RPMI8226 (cell line): ENCODE data around the gene ROS1.

ENCODE experiments used
- DNase-seq: peaks from one replicate; pipeline ENCODE4 v3.0.0-alpha.2; 2015

Gene ROS1

DNA sequence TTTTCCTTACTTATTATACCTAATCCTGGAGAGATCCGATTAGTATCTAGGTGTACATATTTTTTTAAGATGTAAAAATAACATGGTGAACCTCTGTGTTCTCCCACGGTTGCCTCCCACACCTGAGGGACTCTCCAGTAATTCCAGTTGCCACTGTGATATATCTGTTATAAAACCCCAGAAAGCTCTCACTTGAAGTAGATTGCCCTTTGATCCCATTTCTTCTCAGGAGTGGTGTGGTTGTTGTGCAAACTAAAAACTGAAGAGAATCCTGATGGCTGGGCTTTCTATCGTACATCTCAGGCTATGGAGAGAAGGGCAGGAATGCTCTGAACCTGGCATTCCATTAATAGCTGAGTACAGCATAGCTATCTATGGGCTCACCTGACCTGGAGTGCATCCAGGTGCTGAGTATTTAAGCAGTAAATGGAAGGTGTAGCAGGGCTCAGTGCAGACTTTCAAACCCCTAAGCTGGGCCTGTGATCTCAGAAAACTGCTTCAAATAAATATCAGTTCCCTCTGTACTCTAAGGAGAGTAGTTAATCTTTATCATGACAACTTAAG lies 119.4 kb downstream of the ROS1 start:
- no peak for DNase-seq

DNA sequence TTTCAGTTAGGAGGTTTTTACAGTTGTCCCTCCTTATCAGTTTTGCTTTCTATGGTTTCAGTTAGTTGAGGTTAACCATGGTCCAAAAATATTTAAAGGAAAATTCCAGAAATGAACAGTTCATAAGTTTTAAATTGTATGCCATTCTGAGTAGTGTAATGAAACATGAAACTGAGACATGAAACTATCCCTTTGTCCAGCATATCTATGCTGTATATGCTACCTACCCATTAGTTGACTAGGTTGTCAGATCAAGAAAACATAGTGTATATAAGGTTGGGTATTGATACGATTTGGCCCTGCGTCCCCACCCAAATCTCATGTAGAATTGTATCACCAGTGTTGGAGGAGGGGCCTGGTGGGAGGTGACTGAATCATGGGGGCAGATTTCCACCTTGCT lies 121.3 kb downstream of the ROS1 start:
- DNase-seq: no peak

DNA sequence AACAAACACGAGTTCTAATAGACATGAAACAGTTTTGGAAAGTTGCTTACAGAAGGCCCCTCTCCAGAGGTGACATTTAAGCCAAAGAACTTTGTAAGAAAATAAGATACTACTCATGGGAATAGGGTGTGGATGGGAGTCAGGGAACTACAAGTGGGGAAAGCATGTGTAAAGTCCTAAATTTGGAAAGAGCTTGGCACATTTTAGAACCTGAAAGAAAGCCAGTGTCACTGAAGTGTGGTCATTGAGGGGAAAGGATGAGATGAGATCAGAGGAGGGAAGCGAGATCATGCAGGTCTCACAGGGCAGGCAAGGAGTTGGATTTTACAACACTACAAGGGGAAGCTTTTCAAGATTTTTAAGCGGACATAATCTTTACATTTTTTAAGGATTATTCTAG lies 122.4 kb downstream of the ROS1 start:
- DNase-seq: no peak

DNA sequence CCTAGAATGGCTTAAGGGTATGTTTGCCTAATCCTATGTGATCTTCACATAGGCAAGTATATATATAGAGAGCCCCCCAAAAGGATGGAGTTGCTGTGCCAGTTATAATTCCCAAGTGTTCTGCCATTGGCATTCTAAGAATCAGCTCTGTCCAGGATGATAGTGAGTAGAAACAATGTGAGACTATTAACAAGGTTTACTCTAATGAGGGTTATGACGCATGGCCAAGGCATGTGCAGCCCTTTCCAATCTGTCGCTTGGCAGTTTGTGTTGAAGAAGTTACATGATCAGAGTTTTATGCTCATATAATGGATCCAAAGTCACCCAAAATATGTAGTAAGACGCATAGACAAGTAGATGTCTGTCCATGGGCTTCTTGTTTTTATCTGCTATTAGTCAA lies 126.8 kb downstream of the ROS1 start:
- DNase-seq: no peak

DNA sequence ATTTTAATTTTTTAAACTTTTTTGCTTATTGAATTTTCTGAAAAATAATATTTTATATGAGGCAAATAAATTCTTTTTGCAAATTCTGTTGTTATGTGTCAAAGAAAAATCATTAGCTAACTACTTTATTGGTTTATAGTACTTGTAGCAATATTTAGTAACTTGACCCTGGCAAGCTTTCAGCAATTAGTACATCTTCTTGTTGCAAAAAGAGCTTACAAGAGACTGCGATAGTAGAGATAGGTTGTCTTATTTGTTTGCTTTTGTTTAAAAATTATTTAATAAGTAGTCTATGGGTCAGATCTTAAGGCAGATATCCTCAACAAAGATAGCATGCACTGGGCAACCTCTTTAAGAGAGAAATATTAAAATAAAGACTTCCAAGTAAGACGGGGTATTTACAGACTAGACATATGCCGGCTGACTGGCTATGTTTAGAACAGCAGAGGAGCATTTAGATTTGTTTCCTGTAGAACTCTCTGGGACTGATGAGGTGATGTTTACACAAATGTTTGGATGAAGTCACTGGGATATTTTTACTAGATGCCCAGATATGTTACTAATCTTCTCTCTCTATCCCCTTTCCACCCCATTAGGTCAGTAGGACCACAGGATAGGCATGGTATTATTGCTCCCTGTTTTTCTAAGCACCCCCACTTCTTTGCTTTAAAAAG lies 135.4 kb downstream of the ROS1 start:
- DNase-seq: no peak

DNA sequence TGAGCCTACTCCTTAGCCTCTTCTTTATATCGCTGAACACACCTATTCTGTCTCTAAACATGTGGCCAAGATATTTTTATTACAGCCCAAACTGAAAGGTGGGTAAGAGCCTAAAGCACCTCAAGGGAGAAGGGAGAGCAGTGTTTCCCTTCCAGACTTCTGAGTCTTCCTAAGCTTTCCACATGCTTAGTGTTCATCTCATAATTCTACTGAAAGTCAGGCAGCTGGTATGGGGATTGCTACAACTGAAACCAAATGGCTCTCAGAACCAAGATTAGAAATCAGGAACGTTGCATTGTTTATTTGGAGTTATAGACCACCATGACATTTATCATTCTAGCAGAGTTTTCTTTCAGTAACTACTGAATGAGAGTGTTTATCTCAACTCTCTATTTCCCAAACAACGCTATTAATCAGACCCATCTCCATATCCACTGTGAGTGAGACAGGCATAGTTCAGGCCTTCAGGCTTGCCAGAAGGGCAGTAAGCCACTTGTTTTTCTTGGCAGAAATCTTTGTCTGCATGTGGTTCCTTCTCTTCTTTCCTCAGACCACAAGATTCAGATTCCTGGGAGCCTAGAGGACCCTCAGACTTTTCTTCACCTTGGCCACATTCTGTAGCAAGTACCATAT lies 137.5 kb downstream of the ROS1 start:
- no peak for DNase-seq

DNA sequence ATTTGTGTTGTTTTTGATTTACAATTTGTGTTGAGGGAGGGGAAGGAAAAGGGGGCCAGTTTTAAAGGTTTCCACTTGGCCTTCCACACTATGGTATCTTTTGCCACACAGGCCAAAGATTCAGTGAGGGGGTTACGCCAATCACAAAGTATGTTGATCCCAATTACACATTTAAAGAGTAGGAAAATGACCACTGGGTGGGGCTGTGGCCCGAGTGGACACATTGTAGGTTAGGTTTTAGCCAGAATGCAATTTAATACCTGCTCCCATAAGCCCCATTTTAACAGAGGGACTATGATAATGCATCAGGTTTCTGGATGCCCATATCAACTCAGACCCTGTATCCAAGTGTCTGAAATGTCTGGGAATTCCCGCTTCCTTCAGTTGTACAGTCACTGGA lies 144.8 kb downstream of the ROS1 start:
- DNase-seq: peak; percentile 7

DNA sequence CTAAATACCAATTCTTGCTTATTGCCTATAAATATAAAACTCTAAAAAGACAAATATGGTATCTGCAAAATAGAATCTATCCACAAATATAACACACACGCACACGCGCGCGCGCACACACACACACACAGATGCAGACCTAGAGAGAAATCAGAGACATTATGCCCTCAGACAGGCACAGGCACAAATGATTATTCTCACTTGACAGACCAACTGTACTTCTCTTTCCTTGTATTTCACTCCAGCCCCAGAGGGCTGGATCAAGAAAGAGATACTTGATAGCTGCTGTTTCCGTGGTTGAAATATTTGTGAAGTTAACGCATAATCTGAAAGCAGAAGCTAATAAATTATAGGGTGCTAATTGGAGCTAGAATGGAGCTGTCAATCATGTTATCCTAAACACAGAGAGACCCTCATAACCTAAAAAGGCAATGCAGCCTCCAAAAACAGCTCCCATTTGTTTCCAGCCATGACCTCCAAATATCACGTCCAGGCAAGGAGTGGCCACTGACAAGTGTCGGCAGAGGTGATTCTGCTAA lies 148.9 kb downstream of the ROS1 start:
- DNase-seq: no peak

DNA sequence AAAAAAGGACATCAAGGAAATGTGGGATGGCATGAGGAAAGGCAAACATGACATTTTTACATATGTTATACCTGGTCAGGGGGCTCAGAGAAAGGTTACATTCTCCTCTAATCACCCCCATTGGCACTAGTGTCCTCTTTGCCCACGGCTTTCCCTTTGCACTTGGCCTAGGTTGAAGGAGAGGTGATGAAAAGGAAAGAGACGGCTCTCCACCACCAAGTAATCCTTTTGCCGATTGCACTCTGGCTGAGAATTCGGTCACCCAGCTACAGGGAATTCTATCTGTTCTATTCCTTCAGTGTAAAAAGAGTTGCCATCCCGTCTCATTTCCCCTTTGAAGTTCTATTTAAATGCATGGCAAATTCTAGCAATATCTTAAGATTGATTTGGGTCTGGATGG lies 150.0 kb downstream of the ROS1 start:
- no peak for DNase-seq

DNA sequence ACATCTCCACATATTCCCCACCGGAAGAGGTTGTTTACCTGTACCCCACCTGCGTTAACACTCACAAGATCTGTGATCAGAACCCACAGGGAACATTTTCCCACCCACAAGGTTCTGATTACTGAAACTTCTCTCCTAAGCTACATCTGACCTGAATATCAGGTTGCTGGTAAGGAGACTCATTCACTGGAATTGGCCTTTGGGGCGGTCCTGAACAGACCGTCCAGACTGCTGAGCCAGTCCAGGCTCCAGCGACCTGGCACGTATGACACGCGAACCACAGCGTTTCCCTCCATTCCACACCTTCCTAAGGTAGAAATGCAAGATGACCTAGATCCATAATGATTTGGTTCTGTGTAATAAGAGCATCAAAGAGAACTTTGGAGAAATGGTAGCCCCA lies 150.5 kb downstream of the ROS1 start:
- DNase-seq: no peak

DNA sequence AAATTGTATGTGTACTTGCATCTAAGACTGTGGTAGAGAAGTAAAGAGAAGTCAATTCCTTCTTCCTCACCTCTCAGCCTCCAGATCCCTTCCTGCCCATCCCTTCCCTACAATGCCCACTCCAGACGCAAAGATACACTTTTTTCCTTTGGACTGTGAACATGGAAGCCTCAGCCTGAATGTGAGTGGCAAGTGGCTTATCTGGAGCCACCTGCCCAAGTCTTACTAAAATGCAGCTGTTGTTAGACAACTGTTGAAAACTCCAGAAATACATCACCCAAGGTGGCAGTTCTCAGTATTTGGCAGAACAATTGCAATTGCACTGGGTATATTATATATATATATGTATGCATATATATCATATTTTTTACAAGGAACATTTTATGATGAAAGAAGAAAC lies 152.9 kb downstream of the ROS1 start:
- peak; percentile 4 for DNase-seq

DNA sequence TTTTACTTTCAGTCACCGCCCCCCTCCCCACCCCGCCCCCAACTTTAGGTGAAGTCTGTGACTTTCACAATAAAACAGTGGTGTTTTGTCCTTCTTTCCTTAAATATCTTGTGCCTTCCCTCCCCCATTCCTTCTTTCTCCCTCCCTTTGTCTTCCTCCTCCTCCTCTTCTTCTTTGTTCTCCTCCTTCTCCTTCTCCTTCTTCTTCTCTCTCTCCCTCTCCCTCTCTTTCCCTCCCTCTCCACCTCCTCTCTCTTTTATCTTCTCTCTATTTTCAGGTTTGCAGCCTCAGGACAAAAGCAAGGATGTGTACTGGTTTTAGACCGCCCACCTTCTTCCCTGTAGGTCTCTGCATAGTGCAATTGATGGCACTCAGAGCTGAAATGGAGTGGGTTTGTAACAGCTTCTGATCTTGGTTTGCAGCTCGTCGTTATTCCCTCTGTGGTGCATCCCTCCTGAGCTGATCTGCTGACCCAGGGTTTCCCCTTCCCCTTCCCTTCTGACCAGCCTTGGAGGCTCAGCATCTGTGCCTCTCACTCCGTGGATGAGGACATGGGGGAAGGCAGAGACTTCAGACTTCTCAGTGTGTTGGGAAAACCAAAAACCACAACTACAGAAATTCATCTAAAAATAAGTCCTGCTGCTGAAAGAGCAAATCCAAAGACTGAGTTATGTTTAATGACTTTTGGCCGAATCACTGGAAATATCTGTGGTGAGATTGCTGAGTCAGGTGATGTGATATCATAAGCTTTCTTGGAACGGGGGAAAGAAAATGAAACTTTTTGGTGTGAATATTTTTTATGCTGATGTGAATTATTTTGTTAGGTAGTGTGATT lies 153.5 kb downstream of the ROS1 start:
- DNase-seq: peak; percentile 35

DNA sequence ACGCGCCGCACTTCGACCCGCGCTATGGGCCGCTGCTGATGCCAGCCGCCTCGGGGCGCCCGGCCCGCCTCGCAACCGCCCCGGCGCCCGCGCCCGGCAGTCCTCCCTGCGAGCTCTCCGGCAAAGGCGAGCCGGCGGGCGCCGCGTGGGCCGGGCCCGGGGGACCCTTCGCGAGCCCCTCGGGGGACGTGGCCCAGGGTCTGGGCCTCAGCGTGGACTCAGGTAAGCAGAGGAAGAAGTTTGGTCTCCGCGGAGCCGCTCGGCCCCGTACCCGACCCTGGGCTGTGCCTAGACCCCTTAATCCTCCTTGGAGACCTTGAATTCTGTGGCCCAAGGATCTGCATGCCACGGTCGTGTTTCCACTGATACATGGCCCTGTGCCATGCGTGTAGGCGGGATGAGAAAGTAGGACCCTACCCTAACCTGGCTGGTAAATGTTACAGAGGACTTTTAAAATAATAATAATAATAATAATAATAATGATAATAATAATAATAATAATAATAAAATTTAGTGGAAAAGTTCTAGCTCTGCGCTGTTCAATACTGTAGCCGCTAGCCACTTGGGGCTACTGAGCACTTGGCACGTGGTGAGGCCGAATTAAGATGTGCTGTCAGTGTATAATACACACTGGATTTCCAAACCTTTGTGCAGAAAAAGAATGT lies 154.8 kb downstream of the ROS1 start:
- DNase-seq: no peak

DNA sequence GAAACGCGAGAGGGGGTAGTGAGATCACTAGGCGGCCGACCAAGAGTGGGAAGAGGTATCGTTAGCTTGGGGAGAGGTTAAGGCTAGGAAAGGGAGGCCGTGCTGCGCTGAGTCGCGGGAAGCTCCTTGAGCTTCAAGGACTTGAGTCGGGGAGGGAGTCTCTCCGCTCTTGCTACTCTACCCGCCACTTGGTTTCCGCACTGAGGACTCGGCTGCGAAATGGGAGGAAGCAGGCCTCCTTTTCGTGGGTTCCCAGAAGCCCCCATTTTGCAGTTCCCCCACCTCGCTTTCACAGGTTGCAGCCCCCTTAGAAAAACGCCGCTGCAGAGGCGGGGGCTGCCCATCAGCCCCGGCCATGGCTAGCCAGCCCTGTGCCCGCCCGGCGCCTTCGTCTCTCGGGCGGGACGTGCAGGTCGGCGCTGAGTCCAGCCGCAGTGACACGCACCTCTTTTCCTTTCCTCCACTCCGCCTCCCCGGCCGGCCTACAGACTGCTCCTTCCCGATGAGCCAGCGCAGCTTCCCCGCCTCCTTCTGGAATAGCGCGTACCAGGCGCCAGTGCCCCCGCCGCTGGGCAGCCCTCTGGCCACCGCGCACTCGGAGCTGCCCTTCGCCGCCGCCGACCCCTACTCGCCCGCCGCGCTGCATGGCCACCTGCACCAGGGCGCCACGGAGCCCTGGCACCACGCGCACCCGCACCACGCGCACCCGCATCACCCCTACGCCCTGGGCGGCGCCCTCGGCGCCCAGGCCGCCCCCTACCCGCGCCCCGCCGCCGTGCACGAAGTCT lies 155.5 kb downstream of the ROS1 start:
- no peak for DNase-seq

DNA sequence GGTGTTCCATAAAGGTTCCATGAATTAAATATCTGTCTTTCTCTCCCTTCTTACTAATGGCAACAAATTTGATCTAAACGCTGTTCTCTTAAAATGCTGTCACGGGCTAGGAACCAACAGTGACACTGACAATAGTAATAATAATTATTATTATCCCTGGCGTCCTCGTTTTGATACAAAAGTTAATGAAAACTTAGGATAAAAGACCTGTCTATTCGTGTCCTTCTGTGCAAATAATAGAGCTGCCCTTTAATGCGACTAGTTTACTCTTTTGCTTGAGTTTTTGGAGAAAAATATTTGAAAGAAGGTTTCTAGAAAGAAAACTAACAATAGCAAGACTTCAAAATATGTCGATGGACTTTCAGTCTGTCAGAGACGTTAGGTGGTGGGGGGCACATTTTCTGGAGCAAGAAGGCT lies 156.1 kb downstream of the ROS1 start:
- DNase-seq: no peak

DNA sequence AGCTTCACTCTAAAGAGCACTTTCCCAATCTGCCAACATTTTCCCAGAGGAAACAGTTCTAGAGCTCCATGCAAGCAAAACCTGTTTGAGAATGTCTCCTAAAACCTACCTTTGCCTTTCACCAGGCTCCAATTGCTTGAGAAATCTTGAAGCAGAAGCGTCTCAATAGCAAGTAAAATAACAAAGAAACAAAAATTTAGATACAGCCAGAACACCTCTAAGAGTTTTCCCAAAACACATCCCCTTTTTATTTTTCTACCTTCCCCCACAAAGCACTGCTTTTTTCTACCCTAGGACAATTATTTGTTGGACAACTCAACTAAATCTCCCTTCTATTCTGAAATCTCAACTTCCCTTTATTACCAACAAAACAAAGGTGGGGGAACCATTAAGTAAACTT lies 156.8 kb downstream of the ROS1 start:
- no peak for DNase-seq

DNA sequence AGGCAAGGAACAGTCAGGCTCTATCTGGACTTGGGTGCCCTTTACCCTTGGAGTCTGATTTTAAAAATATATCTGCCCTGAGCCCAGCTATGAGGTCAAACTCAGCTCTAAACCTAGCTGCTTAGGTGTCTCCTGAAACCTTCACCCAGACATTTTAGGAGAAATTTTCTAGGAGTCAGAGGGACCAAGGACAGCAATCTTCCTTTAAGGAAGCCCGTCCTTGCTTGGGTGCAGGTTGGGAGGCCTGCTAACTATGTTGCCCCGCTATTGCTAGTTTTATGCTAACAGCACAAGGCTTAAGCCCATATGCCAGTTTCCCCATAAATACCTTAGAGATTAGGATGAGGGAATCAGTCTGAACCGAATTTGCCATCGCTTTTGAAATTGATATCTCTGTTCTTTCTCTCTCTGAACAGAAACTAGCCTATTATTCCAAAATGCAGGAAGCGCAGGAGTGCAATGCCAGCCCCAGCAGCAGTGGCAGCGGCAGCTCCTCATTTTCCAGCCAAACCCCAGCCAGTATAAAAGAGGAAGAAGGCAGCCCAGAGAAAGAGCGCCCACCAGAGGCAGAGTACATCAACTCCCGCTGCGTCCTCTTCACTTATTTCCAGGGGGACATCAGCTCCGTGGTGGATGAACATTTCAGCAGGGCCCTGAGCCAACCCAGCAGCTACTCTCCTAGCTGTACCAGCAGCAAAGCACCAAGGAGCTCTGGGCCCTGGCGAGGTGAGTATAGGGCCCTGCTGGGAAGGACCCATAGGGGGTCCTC lies 157.8 kb downstream of the ROS1 start:
- no peak for DNase-seq

DNA sequence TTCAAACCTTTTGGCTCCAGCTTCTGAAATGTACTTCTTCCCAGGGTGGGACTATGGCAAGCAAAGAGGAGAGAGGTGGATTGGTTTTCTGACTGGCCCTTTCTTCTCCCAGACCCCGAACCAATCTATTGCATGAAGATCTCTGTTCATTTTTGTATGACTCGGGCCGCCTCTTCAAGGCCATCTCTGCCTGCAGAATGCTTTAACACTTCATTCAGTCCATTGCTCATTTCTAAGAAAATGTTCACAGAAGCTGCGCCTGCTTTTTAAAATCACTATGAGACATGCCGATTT lies 158.7 kb downstream of the ROS1 start:
- no peak for DNase-seq

DNA sequence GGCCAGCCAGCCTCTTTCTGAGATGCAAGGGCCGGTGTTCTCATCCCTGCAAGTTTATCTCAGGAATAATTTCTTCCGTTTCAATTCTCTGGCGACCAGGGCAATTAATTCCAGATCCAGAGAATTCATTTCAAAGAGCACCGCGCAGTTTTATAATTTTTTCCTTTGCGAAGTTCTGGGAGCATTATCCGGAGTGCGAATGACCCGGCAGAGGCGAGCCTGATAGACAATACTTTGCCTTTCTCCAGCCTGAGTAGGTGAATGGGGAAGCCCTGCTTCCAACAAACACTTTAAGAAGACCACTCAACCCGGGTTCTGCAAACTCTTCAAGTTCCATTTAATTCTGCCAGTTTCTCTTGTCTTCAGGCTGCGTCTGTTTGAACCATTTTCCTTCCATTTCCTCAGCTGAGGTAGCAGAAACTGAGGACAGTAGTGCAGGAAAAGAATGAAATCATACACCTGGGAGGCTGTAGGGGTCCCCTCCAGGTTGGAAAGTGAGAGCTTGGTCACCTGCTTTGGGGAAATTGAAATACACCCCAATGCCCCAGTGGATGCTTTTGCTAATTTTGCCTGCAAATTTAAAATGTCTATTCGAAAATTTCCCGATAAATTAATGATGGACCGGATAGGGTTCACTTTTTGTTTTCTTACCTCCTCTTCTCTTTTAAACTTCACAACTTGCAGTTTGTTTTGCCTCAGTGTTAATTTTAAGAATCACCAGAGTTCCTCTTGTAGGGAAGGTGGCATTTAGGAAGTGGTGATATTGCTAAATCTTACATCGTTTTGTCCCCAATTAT lies 159.3 kb downstream of the ROS1 start:
- DNase-seq: no peak

DNA sequence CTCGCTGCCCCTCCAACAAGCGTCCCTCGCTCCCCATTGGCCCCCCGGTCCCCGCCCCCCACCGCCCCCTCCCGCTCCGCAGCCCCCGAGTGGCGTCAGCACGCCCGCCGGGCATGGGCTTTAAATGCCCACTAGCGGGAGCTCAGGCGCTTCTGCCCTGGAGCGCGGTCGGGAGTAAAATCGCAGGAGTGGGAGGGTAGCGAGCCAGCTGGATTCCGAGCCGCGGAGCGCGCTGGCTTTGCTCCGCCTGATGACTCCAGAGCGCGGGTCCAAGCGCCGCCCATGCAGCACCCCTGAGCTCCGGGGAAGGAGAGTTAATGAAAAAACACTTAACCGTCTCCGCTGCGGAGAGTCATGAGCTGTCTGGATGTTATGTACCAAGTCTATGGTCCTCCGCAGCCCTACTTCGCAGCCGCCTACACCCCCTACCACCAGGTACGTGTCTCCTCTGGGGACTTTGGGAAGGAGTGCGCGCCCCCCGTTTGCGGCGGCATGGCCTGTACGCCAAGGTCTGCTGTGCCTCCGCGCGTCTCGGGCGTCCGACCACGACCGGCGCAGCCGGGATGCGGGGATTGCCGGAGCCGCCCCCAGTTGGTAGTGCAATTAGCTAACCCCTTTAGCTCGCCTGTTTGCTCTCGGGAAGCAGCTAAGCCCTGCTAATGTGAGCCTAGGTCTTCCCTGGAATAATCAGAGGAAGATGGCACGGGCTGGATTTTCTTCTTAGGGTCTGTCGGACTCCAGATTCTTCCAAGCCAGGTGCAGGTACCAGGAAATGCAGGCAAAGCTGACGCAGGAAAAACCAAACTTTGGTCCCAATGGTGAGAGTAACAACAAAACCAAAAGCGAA lies 160.1 kb downstream of the ROS1 start, which contains the start of gene VGLL2:
Gene VGLL2 (plus strand): TSS at position 149 of the 847 bp plus-strand sequence. CDS start 206 bp downstream, at position 355.
- peak; percentile 27 for DNase-seq
